GM19372 (cell line): ENCODE measurements around the gene CNBD2.
"Not testable (repeated sequence)": the region's sequence is repeated elsewhere in the genome, so short reads cannot be mapped to it uniquely, and the experiment has no call there.

Experiments
- ATAC-seq: cut with Tn5 transposase; IDR thresholded peaks from one replicate; pipeline ENCODE4 v1.9.1; 2021; ENCODE audit warnings: mild to moderate bottlenecking, low read depth, moderate library complexity; ENCODE audit not compliant: unreplicated experiment

Gene CNBD2

GRCh38 chr20:35967979-35968640 lies at the start of gene CNBD2:
Gene CNBD2, plus strand, starts transcription at chr20:35968590. Its CDS starts 173 bp downstream, at chr20:35968763.
- ATAC-seq: no peak

GRCh38 chr20:35920523-35920922 lies 47.9 kb upstream of the CNBD2 start:
- no peak for ATAC-seq

GRCh38 chr20:35929301-35929700 lies 39.1 kb upstream of the CNBD2 start:
- ATAC-seq: no peak

GRCh38 chr20:35934050-35934449 lies 34.3 kb upstream of the CNBD2 start:
- no peak for ATAC-seq

- no peak for ATAC-seq
These were observed 29.1 kb upstream of the CNBD2 start for GRCh38 chr20:35939264-35939663.

- ATAC-seq: no peak
These were observed 26.8 kb upstream of the CNBD2 start for GRCh38 chr20:35941620-35942019.

- no peak for ATAC-seq
These were observed 26.1 kb upstream of the CNBD2 start for GRCh38 chr20:35942243-35942642.

GRCh38 chr20:35947489-35947888 lies 20.9 kb upstream of the CNBD2 start:
- ATAC-seq: no peak

- no peak for ATAC-seq
These were observed 20.5 kb upstream of the CNBD2 start for GRCh38 chr20:35947907-35948306.

- ATAC-seq: no peak
These were observed 18.3 kb upstream of the CNBD2 start for GRCh38 chr20:35950093-35950492.

- ATAC-seq: not testable (repeated sequence)
These were observed 16.3 kb upstream of the CNBD2 start for GRCh38 chr20:35952080-35952479.

GRCh38 chr20:35952480-35953386 lies 15.7 kb upstream of the CNBD2 start:
- no peak for ATAC-seq

- no peak for ATAC-seq
These were observed 14.8 kb upstream of the CNBD2 start for GRCh38 chr20:35953387-35954199.

- peak; percentile 86 for ATAC-seq
These were observed 14.0 kb upstream of the CNBD2 start, which contains the start of gene SCAND1 for GRCh38 chr20:35954200-35954906. Gene SCAND1, minus strand, starts transcription at chr20:35954502. Its CDS starts 218 bp downstream, at chr20:35954284.

GRCh38 chr20:35954907-35955251 lies 13.5 kb upstream of the CNBD2 start:
- ATAC-seq: no peak

- no peak for ATAC-seq
These were observed 11.8 kb upstream of the CNBD2 start for GRCh38 chr20:35956616-35957015.

- not testable (repeated sequence) for ATAC-seq
These were observed 9.1 kb upstream of the CNBD2 start for GRCh38 chr20:35959291-35959690.

GRCh38 chr20:35963878-35964277 lies 4.5 kb upstream of the CNBD2 start:
- ATAC-seq: no peak

- ATAC-seq: no peak
These were observed 540 bp downstream of the CNBD2 start for GRCh38 chr20:35968930-35969329.

GRCh38 chr20:35971981-35972380 lies 3.6 kb downstream of the CNBD2 start:
- no peak for ATAC-seq
